HepG2 (cell line): ENCODE data around the gene PPP2R5D. TPM values are rescaled to one million over a fixed set of nuclear protein-coding genes. Genes with fewer than 3 reads are reported as not detected.

Source experiments
- KMT2A ChIP-seq: sonication (generic); formaldehyde crosslinking; IDR thresholded peaks from 2 replicates; pipeline ENCODE4 v1.4.0; 2020; ENCODE audit warnings: missing genetic modification reagents
- NFIB ChIP-seq: sonication (generic); formaldehyde crosslinking; IDR thresholded peaks from 2 replicates; pipeline ENCODE4 v1.9.0; 2021; ENCODE audit warnings: missing genetic modification reagents, mild to moderate bottlenecking, borderline replicate concordance
- NRL ChIP-seq: sonication (generic); formaldehyde crosslinking; IDR thresholded peaks from 2 replicates; pipeline ENCODE4 v1.5.0; 2020; ENCODE audit warnings: missing genetic modification reagents, mild to moderate bottlenecking, moderate library complexity, borderline replicate concordance
- REPIN1 ChIP-seq: sonication (generic); formaldehyde crosslinking; IDR thresholded peaks from 2 replicates; pipeline ENCODE4 v1.8.0; 2022; ENCODE audit warnings: missing genetic modification reagents, low read depth, mild to moderate bottlenecking, borderline replicate concordance
- SP140L ChIP-seq: sonication (generic); formaldehyde crosslinking; IDR thresholded peaks from 2 replicates; pipeline ENCODE4 v1.4.0; 2020; ENCODE audit warnings: missing genetic modification reagents, borderline replicate concordance
- WIZ ChIP-seq: sonication (generic); formaldehyde crosslinking; IDR thresholded peaks from 2 replicates; pipeline ENCODE4 v1.5.1; 2020; ENCODE audit warnings: mild to moderate bottlenecking, missing genetic modification reagents
- ZNF232 ChIP-seq: sonication (generic); formaldehyde crosslinking; IDR thresholded peaks from 2 replicates; pipeline ENCODE4 v1.4.0; 2020; ENCODE audit warnings: missing genetic modification reagents, borderline replicate concordance
- ZNF292 ChIP-seq: sonication (generic); formaldehyde crosslinking; IDR thresholded peaks from 2 replicates; pipeline ENCODE4 v1.8.1; 2022; ENCODE audit warnings: mild to moderate bottlenecking, low read depth, missing genetic modification reagents, borderline replicate concordance
- ZNF496 ChIP-seq: sonication (generic); formaldehyde crosslinking; IDR thresholded peaks from 2 replicates; pipeline ENCODE4 v1.8.1; 2023; ENCODE audit warnings: mild to moderate bottlenecking, moderate library complexity, missing genetic modification reagents; ENCODE audit not compliant: insufficient replicate concordance
- ZNF530 ChIP-seq: sonication (generic); formaldehyde crosslinking; IDR thresholded peaks from 2 replicates; pipeline ENCODE4 v1.5.0; 2020; ENCODE audit warnings: low read depth, mild to moderate bottlenecking, missing genetic modification reagents
- ZNF703 ChIP-seq: sonication (generic); formaldehyde crosslinking; IDR thresholded peaks from 2 replicates; pipeline ENCODE4 v1.5.1; 2020; ENCODE audit warnings: missing genetic modification reagents, mild to moderate bottlenecking, moderate library complexity, borderline replicate concordance
- ZSCAN9 ChIP-seq: IDR thresholded peaks from 2 replicates; pipeline ENCODE4 v1.6.1; 2016; ENCODE audit warnings: borderline replicate concordance
- polyA plus RNA-seq, 8 experiments: library from polyadenylated mRNA; depleted of rRNA in 3 of 8; stranded (reverse) in 7 of 8; unstranded in 1 of 8; fragments of >200 nt; fragmentation: Illumina TruSeq in 4 of 8; extraction: Trizol in 4 of 8; gene quantifications; 2 replicates each; pipeline versions ENCODE4 v1.2.1 to v1.2.3, GENCODE V29; 2011 to 2016; ENCODE audit warnings: low read depth in 4 of 8, missing spikeins in 1 of 8, mixed read lengths in 1 of 8; ENCODE audit not compliant: insufficient read depth in 1 of 8
- total RNA-seq, 5 experiments: library from RNA; depleted of rRNA; stranded (reverse); fragments of >200 nt; fragmentation: Illumina TruSeq; extraction: Trizol; gene quantifications; 2 replicates each; pipeline ENCODE4 v1.2.3, GENCODE V29; 2016; ENCODE audit warnings: low read depth in 1 of 5
- TF ChIP-seq, protein P1 (sequence below): sonication (generic); formaldehyde crosslinking; IDR thresholded peaks from 2 replicates; pipeline ENCODE4 v1.5.0; 2020; ENCODE audit warnings: missing genetic modification reagents, mild to moderate bottlenecking, borderline replicate concordance
- TF ChIP-seq, protein P2 (sequence below): sonication (generic); formaldehyde crosslinking; IDR thresholded peaks from 2 replicates; pipeline ENCODE4 v1.8.1; 2022; ENCODE audit warnings: low read depth, mild to moderate bottlenecking, missing genetic modification reagents
- TF ChIP-seq, protein P3 (sequence below): IDR thresholded peaks from 2 replicates; pipeline ENCODE4 v1.6.1; 2016
- TF ChIP-seq, protein P4 (sequence below): sonication (generic); formaldehyde crosslinking; IDR thresholded peaks from 2 replicates; pipeline ENCODE4 v1.4.0; 2020; ENCODE audit warnings: missing genetic modification reagents

PPP2R5D gene
- total and polyA plus RNA-seq, 2 of the 13 experiments (the other 11 are each of a cell fraction or from before 2014, with no cell fraction given): 53.7 to 60.4 TPM

DNA sequence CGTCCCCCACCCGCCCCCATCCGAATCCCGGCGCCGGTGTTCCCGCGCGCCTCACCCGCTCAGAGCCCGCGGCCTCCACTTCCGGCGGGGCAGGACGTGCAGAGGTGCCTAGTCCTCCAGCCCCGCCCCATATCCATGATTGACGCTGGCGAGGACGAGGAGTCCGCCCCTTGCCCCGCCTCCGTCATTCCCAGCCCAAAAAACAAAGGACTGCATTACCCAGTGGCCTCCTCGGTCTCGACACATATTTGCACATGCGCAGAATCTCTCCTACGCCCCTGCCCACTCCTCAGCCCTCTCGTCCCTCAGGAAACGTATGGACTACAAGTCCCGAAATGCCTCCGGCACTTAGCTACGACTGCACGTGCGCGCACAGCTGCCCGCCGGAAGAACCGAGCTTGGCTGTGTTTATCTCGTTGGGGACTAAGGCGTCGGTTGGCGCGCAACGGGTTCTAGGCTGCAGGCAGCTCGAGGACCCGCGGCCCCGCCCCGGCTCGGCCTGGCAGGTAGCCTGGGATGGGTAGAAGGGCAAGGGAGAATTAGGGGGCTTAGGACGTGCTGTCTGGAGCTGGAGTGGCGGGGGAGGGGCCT lies 29.6 kb downstream of the PPP2R5D start, which contains the start of the genes KLHDC3 and MEA1 (continued):
- TF ChIP-seq REPIN1 (CRISPR knock-in tag): peak; percentile 76
- TF ChIP-seq, protein P1, sequence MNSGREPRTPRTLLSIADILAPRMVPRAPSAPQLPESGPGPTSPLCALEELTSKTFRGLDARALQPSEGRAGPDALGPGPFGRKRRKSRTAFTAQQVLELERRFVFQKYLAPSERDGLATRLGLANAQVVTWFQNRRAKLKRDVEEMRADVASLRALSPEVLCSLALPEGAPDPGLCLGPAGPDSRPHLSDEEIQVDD (CRISPR knock-in tag): no peak
- no peak for TF ChIP-seq NFIB (CRISPR knock-in tag)
- no peak for TF ChIP-seq SP140L (CRISPR knock-in tag)
- no peak; the same call in 1 of the 2 replicates for TF ChIP-seq ZSCAN9 (CRISPR knock-in tag)
- TF ChIP-seq, protein P2, sequence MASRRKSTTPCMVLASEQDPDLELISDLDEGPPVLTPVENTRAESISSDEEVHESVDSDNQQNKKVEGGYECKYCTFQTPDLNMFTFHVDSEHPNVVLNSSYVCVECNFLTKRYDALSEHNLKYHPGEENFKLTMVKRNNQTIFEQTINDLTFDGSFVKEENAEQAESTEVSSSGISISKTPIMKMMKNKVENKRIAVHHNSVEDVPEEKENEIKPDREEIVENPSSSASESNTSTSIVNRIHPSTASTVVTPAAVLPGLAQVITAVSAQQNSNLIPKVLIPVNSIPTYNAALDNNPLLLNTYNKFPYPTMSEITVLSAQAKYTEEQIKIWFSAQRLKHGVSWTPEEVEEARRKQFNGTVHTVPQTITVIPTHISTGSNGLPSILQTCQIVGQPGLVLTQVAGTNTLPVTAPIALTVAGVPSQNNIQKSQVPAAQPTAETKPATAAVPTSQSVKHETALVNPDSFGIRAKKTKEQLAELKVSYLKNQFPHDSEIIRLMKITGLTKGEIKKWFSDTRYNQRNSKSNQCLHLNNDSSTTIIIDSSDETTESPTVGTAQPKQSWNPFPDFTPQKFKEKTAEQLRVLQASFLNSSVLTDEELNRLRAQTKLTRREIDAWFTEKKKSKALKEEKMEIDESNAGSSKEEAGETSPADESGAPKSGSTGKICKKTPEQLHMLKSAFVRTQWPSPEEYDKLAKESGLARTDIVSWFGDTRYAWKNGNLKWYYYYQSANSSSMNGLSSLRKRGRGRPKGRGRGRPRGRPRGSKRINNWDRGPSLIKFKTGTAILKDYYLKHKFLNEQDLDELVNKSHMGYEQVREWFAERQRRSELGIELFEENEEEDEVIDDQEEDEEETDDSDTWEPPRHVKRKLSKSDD (CRISPR knock-in tag): no peak
- no peak for TF ChIP-seq ZNF292 (CRISPR knock-in tag)
- no peak; the same call in 1 of the 2 replicates for TF ChIP-seq ZNF232 (CRISPR knock-in tag)
- no peak for TF ChIP-seq ZNF703
- no peak for TF ChIP-seq ZNF530
- no peak for TF ChIP-seq ZNF496 (CRISPR knock-in tag)
- no peak for TF ChIP-seq WIZ
- TF ChIP-seq, protein P3, sequence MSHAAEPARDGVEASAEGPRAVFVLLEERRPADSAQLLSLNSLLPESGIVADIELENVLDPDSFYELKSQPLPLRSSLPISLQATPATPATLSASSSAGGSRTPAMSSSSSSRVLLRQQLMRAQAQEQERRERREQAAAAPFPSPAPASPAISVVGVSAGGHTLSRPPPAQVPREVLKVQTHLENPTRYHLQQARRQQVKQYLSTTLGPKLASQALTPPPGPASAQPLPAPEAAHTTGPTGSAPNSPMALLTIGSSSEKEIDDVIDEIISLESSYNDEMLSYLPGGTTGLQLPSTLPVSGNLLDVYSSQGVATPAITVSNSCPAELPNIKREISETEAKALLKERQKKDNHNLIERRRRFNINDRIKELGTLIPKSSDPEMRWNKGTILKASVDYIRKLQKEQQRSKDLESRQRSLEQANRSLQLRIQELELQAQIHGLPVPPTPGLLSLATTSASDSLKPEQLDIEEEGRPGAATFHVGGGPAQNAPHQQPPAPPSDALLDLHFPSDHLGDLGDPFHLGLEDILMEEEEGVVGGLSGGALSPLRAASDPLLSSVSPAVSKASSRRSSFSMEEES (CRISPR knock-in tag): peak; percentile 62; the same call in 1 of the 2 replicates
- peak; percentile 21; the same call in 1 of the 2 replicates for TF ChIP-seq KMT2A
- TF ChIP-seq, protein P4, sequence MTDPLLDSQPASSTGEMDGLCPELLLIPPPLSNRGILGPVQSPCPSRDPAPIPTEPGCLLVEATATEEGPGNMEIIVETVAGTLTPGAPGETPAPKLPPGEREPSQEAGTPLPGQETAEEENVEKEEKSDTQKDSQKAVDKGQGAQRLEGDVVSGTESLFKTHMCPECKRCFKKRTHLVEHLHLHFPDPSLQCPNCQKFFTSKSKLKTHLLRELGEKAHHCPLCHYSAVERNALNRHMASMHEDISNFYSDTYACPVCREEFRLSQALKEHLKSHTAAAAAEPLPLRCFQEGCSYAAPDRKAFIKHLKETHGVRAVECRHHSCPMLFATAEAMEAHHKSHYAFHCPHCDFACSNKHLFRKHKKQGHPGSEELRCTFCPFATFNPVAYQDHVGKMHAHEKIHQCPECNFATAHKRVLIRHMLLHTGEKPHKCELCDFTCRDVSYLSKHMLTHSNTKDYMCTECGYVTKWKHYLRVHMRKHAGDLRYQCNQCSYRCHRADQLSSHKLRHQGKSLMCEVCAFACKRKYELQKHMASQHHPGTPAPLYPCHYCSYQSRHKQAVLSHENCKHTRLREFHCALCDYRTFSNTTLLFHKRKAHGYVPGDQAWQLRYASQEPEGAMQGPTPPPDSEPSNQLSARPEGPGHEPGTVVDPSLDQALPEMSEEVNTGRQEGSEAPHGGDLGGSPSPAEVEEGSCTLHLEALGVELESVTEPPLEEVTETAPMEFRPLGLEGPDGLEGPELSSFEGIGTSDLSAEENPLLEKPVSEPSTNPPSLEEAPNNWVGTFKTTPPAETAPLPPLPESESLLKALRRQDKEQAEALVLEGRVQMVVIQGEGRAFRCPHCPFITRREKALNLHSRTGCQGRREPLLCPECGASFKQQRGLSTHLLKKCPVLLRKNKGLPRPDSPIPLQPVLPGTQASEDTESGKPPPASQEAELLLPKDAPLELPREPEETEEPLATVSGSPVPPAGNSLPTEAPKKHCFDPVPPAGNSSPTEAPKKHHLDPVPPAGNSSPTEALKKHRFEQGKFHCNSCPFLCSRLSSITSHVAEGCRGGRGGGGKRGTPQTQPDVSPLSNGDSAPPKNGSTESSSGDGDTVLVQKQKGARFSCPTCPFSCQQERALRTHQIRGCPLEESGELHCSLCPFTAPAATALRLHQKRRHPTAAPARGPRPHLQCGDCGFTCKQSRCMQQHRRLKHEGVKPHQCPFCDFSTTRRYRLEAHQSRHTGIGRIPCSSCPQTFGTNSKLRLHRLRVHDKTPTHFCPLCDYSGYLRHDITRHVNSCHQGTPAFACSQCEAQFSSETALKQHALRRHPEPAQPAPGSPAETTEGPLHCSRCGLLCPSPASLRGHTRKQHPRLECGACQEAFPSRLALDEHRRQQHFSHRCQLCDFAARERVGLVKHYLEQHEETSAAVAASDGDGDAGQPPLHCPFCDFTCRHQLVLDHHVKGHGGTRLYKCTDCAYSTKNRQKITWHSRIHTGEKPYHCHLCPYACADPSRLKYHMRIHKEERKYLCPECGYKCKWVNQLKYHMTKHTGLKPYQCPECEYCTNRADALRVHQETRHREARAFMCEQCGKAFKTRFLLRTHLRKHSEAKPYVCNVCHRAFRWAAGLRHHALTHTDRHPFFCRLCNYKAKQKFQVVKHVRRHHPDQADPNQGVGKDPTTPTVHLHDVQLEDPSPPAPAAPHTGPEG: 0 out of 2 replicates have a peak, but pooled peaks have one; percentile 11
- 0 out of 2 replicates have a peak, but pooled peaks have one; percentile 29 for TF ChIP-seq NRL
